HG03045 (cell line): ENCODE results near the gene RAB3D.

ENCODE experiments used
- ATAC-seq: cut with Tn5 transposase; IDR thresholded peaks from one replicate; pipeline ENCODE4 v1.9.1; 2021; ENCODE audit warnings: mild to moderate bottlenecking, moderate library complexity; ENCODE audit not compliant: unreplicated experiment

RAB3D gene

DNA sequence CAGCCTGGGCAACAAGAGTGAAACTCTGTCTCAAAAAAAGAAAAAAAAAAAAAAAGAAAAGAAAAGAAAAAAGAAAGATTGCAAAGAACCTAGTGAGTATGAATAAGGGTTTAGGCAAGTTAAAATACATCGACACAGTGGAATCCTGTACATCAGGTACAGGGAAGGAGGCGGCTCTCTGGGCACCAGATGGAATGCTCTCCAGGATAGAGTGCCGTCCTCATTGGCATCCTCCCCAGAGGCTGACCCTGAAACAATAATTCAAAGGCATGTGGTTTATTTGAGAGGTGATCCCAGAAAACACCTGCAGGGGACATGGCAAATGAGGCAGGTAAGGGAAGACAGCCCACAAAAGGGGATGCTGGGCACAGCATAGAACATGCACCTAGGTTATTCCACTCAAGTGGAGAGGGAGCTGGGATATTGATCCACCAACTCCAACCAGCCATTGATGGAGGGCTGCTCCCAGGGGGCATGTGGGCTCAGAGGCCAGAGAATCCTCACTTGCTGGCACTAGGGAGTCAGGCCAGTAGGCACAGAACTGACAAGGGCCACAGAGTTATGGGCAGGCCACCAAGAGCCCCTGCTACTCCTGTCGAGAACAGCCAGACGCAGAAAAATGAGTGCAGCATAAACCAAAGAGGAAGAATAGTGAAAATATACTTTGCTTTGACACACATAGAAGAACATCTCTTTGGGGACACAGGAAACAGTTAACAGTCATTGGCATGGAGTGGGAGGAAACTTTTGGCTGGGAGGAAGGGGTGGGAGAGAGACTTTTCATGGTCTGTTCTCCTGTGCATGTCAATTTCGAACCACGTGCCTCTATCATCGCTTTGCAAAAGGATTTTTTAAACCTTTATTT is 39.3 kb downstream of the RAB3D start:
- ATAC-seq = no peak

GRCh38 chr19:11296264-11296663 is 43.2 kb downstream of the RAB3D start:
- no peak for ATAC-seq

- ATAC-seq = no peak
These were observed 43.7 kb downstream of the RAB3D start, which contains the start of gene TSPAN16 for GRCh38 chr19:11295665-11296245. Gene TSPAN16 (plus strand): TSS chr19:11296160. CDS start chr19:11296298, 138 bp downstream.

GRCh38 chr19:11295180-11295579 is 44.3 kb downstream of the RAB3D start:
- no peak for ATAC-seq

GRCh38 chr19:11293433-11294389 is 45.7 kb downstream of the RAB3D start:
- no peak for ATAC-seq

DNA sequence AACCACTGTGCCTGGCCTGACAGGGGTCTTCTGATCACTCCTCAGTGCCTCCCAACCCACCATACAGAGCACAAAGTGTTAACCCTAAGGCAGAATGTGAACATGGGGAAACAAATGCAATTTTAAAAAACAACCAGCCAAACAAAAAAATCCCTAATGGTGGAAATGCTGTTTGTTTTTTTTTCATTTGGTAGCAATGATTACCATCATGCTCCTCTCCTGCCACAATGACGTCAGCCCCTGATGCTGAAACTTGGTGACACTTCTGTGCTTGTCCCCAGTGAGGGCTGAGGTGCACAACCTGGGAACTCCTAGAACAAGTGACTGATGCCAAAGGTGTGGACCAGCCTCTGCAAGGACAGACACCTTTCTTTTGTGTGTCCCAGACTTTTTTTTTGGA is 47.5 kb downstream of the RAB3D start:
- ATAC-seq = no peak

DNA sequence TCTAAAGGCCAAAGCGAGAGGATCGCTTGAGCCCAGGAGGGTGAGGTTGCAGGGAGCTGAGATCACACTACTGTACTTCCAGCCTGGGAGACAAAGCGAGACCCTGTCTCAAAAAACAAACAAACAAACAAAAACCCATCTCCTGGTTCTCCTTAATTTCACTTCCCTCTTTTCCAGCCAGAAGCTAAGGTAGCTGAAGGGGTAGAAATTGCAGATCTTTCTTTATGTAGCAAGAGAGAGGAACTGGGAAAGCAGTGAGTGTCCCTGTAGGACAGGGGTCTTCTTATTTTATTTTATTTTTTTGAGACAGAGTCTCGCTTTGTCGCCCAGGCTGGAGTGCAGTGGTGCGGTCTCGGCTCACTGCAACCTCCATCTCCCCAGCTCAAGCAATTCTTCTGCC is 48.0 kb downstream of the RAB3D start:
- ATAC-seq = no peak

DNA sequence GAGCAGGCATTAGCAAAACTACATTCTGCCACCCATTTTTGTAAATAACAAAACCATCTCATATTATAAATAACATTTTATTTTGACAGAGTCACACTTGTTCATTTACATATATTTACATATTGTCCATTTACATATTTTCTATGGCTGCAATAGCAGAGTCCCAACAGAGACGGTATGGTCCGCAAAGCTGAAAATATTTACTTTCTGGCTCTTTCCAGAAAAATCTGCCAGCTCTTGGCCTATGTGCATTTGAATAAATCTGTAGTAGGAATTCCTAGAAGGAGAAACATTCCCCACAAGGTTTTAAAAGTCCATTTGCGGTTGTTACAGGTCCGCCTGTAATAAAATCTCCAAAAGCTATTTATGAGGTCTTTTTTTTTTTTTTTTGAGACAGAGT is 49.2 kb downstream of the RAB3D start:
- ATAC-seq = no peak

DNA sequence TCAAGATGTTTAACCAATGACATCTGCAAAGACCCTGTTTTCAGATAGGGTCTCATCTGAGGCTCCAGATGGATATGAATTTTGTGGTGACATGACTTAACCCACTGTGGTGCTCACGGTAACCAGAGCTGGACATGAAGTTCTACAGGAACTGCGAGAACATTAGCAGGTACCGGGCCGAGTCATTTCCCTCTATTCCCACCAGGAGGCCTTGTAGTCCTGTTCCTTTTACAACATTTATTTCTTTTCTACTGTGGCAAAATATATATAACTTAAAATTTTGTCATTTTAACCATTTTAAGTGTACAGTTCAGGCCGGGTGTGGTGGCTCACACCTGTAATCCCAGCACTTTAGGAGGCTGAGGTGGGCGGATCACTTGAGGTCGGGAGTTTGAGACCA is 51.1 kb downstream of the RAB3D start:
- ATAC-seq = no peak

DNA sequence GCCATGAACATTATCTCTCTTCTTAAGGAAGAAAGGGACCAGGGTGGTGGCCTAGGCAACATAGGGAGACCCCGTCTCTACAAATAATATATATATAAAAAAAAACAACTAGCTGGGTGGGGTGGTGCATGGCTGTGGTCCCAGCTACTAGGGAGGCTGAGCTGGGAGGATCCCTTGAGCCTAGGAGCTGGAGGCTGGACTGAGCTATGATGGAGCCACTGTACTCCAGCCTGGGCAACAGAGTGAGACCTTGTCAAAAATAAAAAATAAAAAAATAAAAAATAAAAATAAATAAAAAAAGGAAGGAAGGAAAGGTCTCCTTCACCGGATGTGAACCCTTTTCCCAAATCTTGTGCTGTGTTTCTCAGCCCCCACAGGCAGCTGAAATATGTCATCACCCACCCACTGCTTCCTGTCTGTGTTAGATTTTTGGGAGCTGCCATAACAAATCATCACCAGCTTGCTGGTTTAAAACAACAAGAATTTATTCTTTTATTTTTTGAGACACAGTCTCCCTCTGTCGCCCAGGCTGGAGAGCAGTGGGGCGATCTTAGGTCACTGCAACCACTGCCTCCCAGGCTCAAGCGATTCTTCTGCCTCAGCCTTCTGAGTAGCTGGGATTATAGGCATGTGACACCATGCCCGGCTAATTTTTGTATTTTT is 53.0 kb downstream of the RAB3D start:
- ATAC-seq = no peak

DNA sequence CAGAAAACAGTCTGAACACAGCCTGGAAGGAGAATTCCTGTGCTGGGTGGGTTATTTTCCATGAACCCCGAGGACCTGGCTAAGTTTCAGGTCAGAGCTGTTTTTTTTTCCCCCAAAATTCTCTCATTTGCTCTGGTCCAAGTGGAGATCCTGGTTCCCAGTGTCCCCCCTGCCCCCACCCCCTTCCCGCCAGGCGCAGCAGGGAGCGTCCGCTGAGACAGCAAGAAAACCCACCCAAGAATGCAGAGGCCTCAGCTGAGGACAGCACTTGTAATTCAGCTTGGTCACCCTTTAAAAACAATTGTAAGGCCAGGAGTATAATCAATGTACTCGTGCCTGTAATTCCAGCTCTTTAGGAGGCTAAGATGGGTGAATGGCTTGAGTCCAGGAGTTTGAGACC is 54.9 kb downstream of the RAB3D start:
- ATAC-seq = no peak

- no peak for ATAC-seq
These were observed 58.0 kb downstream of the RAB3D start for GRCh38 chr19:11281356-11282049.

DNA sequence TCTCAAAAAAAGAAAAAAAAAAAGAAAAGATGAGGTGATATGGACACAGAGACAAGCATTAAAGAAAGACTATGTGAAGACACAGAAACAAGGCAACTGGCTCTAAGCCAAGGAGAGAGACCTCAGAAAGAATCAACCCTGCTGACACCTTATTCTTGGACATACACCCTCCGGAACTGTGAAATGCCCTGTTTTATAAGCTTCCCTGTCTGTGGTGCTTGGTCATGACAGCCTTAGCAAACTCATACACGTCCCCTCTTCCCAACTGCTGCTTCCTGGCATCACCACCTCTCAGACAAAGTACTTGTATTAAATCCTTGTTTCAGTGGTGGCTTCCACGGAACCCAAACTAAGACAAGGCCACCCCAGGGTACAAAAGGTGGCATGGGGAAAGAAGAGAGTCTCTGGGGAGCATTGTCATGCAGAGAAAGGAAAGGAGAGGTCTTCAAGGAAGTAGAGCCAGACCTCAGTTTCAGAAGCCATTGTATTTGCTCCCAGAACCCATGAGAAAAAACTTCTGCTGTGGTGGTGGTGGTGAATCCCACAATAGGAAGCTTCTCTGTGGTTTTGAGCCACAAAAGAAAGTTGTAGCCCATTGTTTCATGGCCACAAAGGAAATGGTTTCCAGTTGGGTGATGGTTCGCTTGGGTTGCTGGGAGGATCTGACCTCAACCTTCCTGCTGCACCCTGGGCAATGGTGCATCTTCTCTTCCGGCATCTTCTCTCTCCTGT is 59.8 kb downstream of the RAB3D start:
- ATAC-seq = no peak

DNA sequence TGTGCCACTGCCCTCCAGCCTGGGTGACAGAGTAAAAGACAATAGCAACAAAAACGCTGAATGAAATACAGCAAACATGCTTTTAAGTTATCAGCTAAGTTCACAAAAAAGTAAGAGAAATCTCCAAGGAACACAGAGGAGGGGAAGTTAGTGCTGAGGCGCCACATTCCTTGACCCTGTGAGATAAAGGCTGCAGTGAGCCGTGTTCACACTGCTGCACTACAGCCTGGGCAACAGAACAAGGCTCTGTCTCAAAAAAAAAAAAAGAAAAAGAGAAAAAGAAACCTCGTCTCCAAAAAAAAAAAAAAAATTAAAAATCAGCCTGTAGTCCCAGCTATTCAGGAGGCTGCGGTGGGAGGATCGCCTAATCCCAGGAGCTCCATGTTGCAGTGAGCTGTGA is 60.8 kb downstream of the RAB3D start:
- ATAC-seq = no peak

GRCh38 chr19:11274533-11275086 is 64.8 kb downstream of the RAB3D start:
- no peak for ATAC-seq

DNA sequence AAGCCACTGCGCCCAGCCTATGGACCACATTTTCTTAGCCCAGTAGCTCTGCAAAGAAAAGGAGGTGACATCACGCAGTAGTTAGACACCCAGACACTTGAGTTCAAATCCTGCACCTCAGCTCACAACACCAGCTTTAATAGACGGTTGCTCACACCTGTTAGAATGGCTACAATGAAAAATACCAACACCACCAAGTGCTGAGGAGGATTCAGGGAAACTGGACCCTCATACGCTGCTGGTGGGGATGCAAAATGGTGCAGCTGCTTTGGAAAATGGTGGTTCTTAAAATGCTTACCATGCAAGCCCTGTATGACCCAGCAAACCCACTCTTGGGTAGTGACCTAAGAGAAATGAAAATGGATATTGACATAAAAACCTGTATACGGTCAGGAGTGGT is 65.5 kb downstream of the RAB3D start:
- ATAC-seq = no peak

- ATAC-seq = no peak
These were observed 66.2 kb downstream of the RAB3D start for GRCh38 chr19:11273296-11273695.
